HG02884 (cell line): Measurements from ENCODE around the gene ZNF283.
"Not testable (repeated sequence)": the region's sequence is repeated elsewhere in the genome, so short reads cannot be mapped to it uniquely, and the experiment has no call there.

Source experiments
- ATAC-seq: cut with Tn5 transposase; IDR thresholded peaks from one replicate; pipeline ENCODE4 v1.9.1; 2021; ENCODE audit warnings: mild to moderate bottlenecking, moderate library complexity; ENCODE audit not compliant: unreplicated experiment

Gene ZNF283

DNA sequence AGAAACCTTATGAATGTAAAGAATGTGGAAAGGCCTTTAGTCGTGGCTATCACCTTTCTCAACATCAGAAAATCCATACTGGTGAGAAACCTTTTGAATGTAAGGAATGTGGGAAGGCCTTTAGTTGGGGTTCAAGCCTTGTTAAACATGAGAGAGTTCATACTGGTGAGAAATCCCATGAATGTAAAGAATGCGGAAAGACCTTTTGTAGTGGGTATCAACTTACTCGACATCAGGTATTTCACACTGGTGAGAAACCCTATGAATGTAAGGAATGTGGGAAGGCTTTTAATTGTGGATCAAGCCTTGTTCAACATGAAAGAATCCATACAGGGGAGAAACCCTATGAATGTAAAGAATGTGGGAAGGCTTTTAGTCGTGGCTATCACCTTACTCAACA is 20.8 kb downstream of the ZNF283 start:
- no peak for ATAC-seq

DNA sequence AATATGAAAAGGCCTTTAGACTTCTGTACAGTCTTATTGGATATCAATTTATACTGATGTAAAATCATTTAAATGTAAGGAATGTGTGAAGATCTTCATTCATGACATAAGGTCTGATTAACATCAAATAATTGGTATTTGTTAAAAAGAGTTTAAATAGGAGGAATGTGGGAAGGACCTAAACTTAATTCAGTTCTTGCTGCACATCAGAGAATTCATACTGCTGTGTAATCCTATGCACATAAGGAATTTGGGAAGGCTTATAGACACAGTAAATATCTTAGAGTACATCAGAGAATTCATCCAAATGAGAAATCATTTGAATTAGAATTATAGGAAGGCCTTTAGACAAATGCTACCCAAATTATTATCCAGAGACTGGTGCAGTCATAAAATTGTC is 21.7 kb downstream of the ZNF283 start:
- no peak for ATAC-seq

DNA sequence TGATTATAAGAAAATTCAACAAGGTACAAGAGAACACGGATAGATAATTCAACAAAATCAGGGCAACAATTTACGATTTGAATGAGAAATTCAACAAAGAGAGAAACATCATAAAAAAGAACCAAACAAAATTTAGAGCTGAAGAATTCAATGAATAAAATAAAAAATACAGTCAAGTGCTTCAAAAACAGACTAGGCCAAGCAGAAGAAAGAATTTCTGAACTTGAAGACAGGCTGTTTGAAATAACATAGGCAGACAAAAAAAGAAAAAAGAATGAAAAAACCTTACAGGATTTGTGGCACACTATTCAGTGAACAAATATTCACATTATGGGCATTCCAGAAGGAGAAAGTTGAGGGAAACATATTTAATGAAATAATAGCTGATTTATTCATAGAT is 31.1 kb downstream of the ZNF283 start:
- no peak for ATAC-seq

DNA sequence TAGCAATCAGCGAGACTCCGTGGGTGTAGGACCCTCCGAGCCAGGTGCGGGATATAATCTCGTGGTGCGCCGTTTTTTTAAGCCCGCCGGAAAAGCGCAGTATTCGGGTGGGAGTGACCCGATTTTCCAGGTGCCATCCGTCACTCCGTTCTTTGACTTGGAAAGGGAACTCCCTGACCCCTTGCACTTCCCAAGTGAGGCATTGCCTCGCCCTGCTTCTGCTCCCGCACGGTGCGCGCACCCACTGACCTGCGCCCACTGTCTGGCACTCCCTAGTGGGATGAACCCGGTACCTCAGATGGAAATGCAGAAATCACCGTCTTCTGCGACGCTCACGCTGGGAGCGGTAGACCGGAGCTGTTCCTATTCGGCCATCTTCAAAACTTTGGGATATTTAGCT is 39.8 kb downstream of the ZNF283 start:
- ATAC-seq, result not testable (repeated sequence)

DNA sequence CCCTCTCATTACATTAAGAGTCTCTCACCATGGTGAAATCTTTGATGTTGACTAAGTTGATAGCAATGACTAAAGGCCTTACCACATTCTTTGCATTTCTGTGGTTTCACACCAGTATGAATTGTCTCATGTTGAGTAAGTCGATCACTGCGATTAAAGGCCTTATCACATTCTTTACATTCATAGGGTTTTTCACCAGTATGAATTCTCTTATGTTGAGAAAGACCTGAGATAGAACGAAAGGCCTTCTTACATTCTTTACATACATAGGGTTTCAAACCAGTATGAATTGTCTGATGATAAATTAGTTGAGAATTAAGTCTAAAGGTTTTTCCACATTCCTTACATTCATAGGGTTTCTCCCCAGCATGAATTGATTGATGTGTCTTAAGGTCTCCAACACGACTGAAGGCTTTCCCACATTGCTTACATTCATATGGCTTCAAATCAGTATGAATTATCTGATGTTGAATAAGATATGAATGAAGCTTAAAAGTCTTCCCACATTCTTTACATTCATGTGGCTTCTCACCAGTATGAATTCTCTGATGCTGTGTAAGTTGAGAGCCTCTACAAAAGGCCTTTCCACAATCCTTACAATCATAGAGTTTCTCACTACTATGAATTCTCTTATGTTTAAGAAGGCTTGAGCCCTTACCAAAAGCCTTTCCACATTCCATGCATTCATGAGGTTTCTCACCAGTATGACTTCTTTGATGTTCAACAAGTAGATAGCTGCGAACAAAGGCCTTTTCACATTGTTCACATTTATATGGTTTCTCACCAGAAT is 45.6 kb downstream of the ZNF283 start:
- ATAC-seq, result no peak

DNA sequence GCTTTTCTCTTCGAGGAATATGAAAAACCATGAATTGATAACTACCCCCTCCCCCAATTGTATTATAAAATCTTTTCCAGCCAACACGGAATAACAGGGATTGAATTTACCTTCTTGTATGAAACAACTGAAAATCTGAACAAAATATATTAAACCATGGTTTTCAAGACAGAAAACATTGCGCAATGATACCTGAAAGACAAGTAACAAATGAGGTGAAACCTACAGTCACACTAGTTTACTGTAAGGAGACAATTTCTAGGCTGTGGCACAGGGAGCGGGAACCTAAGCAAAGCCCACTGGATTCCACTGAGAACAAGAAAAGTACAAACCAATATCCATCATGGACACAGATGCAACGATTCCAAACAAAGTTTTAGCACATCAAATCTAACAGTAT is 53.4 kb downstream of the ZNF283 start:
- no peak for ATAC-seq

DNA sequence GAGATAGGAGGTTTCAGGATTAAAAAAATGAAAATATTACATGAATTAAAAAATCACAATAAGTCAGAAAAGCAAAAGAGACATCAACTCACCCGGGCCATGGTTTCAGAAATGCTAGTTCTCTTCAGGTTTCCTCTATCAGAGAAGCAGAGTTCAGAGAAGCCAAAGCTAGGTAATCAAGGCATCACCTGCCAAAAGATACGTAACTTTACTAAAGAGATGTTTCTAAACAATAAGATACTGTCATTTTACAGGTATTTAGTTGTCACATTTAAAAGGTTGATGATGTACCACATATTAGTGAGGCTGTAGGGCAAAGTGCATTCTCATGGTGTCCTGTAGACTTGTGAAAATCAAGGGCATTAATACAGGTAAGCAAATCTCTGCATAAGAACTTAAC is 56.7 kb downstream of the ZNF283 start, which contains the start of gene ZNF404:
ZNF404 (minus strand) TSS at position 101 of the 400 bp plus-strand sequence.
- no peak for ATAC-seq

DNA sequence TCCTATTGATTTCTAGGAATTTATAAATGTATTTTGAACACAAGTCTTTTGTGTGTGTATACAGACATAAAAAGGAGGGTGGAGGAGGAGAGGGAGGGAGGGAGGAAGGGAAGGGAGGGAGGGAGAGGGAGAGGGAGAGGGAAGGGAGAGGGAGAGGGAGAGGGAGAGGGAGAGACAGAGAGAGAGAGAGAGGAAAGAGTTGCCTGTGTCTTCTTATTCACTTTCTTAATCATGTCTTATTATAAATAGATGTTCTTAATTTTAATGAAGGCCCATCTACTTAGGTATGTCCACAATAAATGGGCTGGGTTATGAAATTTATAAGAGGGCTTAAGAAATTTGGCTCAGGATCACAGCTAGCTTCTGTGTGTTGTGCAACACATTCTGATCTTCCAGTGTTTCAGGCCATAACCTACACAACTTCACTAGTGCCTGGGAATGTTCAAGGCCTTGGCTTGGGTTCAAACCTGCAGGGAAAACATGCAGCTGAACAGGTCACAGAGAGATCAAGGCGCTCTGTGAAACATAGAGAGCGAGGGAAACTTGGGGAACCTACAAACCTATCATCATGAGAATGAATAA is 68.7 kb downstream of the ZNF283 start:
- ATAC-seq, result no peak
